ENCODE results near the gene TSR3.

- TF ChIP-seq, protein P1, sequence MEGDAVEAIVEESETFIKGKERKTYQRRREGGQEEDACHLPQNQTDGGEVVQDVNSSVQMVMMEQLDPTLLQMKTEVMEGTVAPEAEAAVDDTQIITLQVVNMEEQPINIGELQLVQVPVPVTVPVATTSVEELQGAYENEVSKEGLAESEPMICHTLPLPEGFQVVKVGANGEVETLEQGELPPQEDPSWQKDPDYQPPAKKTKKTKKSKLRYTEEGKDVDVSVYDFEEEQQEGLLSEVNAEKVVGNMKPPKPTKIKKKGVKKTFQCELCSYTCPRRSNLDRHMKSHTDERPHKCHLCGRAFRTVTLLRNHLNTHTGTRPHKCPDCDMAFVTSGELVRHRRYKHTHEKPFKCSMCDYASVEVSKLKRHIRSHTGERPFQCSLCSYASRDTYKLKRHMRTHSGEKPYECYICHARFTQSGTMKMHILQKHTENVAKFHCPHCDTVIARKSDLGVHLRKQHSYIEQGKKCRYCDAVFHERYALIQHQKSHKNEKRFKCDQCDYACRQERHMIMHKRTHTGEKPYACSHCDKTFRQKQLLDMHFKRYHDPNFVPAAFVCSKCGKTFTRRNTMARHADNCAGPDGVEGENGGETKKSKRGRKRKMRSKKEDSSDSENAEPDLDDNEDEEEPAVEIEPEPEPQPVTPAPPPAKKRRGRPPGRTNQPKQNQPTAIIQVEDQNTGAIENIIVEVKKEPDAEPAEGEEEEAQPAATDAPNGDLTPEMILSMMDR (IDR thresholded peaks at IDR 0.05), result no peak
- no peak for TF ChIP-seq POLR2A (IDR thresholded peaks at IDR 0.05)
Observed at GRCh38 chr16:1344499-1344898, 7.2 kb downstream of the TSR3 start.

All from heart left ventricle (tissue), 13 donors.